CD4-positive, alpha-beta T cell treated with Interleukin-6 at 100 ng/mL for 8 hours (primary cell): ENCODE data around the gene GPX7.

ENCODE experiments used
- DNase-seq: peaks from one replicate; pipeline ENCODE4 v3.0.0-alpha.2; 2020; ENCODE audit warnings: mixed read lengths, low spot score

Gene GPX7

DNA sequence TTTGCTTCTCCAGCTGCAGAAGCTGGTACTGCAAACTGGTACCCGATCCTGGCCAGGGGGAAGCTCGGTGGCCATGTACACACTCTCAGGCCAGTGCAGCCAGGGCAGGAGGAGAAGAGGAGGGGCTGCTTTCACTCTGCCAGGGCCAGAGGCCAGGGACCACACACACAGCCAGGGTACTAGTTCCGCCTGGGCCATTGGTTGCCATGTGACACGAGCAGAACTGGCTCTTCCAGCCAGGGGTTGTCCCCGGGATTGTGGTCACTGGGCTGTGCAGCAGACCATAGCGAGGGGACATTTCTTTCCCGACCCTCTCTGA lies 27.1 kb downstream of the GPX7 start:
- no peak for DNase-seq

DNA sequence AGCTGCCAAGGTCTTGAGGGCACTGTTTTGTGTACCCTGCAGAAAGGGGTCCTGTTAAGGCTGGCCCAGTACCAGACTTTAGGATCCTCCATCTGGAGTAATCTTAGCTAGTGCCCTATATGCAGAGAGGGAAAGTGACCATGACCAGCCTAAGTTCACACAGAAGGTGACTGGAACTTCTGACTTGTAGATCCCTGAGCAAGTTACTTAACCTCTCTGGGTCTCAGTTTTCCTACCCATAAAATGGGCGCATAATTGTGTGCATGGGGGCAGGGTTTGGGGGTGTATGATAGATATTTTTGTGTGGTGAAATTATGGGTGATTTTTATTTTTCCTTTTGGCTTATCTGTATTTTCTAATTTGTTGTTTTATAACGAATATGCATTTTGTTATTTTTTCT lies 27.5 kb downstream of the GPX7 start:
- no peak for DNase-seq

DNA sequence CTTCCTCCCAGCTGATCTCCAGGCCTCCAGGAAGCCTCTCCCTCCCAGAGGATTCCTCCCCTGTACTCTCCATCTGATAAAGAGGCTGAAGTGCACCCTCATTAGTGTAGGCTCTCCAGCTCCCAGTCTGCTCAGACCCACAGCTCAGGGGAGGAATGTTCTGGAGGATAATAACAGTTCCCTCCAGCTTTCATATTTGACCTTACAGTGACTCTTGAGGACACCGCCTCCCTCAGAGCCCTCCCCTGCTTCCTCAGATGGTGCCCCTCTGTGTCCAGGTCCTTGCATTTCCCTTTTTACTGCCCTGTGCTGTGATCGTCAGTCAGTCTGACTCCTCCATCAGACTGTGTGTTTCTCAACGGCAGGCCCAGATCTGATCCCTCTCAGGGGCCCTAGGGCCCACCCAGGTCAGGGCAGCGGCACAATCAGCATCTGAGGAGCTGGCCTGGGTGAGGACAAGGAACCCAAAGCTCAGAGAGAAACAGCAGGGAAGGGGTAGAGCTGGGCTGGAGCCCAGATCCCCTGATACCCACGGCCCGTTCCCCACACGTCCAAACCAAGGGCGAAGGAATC lies 29.7 kb downstream of the GPX7 start:
- DNase-seq: no peak

- DNase-seq: peak; percentile 74
Observed at GRCh38 chr1:52632732-52633290, 30.6 kb downstream of the GPX7 start, which contains the start of gene SHISAL2A. Gene SHISAL2A, plus strand, starts transcription at chr1:52633168. Its CDS starts 326 bp downstream, at chr1:52633494.

DNA sequence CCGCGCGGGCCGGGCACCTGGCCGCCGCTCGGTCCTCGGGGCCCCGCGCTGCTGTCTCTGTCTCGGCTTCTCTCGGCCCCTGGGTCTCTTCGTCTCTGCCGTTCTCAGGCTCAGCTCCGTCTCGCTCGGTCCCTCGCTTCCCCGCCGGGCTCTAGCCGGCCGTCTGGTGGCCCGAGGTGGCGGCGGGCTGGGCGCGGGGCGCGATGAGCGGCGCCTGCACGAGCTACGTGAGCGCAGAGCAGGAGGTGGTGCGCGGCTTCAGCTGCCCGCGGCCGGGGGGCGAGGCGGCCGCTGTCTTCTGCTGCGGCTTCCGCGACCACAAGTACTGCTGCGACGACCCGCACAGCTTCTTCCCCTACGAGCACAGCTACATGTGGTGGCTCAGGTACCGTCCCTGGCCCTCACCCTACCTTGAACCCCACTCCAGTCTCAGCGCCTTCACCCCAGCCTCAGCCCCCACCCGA lies 31.2 kb downstream of the GPX7 start:
- DNase-seq: peak; percentile 24

GRCh38 chr1:52634111-52634510 lies 31.9 kb downstream of the GPX7 start:
- DNase-seq: no peak

- peak; percentile 35 for DNase-seq
Observed at GRCh38 chr1:52635321-52636089, 33.3 kb downstream of the GPX7 start.

DNA sequence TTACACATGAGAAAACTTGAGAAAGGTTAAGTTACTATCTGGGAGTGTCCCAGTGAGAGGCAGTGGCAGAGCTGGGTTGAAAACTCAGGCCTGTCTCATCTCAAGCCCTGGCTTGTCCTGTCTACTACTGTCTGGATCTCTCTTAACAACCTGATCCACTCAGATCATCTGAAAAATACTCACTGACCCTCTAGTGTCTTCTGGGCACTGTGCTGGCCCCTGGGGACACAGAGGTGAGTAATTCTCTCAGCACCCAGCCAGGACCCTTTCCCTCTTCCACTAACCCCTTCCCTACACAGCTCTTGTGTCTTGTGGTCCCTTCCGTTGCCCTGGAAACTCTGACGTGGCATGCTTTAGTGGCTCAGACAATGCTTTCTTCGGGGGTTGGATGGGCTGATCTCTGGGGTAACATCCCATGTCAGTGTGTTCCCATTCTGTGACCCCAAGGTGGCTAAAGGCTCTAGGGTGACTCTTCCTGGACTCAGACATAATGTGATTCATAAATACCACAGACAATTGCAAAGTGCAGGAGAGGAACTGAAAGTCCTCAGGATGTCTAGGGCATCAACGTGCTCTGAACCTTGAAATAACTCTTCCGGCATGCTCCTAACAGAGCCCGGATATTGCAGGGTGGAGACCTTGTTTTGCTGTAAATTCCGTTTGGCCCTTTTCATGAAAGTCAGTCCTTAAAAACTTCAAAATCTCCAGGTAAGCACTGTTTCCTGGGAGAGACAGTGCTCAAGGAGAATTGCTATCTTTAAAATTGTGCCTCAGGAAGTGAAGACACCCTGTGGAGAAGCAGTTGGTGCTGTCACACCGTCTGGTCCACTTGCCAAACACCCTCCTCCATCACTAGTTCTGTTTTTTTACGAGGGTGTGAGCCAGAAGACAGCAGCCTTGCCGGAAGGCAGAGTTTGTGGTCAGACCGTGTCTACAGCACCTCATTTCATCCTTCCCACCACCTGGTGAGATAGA lies 34.8 kb downstream of the GPX7 start:
- peak; percentile 83 for DNase-seq

DNA sequence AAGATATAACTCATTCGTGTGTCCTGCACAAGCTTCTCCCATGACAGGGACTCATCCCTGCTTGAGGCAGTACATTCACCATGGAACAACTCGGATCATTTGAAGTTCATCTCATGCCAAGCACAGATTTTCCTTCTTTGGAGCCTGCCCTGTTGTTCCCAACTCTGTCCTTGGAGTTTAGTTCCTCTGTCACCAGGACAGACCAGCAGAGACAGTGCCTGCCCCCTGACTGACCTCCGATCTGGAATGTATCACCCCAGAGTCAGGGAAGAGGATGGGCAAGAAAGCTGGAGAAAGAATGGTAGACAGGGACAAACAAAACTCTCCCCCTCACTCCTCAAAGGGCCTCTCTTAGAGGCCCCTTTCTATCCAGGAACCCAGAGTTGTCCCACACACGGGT lies 35.8 kb downstream of the GPX7 start:
- DNase-seq: no peak

DNA sequence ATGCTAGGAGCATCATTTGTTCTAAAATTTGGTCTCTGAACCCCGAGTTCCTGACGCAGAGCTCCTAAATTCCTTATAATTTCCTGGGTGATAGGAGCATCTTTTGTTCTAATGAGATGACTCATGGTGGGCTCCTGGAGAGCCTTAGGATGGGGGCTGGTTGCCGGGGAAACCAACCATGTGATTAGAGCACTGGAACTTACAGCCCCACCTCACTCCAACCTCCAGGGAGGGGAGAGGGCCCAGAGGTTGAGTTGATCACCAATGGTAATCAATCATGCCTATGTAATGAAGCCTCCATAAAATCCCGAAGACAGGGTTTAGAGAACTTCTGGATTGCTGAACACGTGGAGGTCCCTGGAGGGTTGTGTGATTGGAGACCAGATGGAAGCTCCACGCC lies 38.5 kb downstream of the GPX7 start:
- no peak for DNase-seq

DNA sequence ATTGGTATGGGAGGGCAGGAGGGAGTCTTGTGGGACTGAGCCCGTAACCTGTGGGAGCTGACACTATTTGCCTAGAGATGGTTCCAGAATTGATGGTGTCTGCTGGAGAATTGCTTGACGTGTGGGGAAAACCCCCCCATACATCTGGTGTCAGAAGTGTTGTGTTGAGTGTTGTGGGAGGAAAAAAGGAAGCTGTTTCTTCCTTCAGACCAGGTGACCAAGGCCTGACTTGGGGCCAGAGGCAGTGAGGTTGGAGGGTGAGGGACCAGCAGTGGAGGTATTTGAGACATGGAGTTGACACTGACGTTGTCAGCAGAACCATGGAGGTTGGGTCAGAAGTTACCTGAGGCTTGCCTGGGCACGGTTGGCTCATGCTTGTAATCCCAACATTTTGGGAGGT lies 39.1 kb downstream of the GPX7 start:
- no peak for DNase-seq

- DNase-seq: no peak
Observed at GRCh38 chr1:52645261-52645660, 43.1 kb downstream of the GPX7 start.

DNA sequence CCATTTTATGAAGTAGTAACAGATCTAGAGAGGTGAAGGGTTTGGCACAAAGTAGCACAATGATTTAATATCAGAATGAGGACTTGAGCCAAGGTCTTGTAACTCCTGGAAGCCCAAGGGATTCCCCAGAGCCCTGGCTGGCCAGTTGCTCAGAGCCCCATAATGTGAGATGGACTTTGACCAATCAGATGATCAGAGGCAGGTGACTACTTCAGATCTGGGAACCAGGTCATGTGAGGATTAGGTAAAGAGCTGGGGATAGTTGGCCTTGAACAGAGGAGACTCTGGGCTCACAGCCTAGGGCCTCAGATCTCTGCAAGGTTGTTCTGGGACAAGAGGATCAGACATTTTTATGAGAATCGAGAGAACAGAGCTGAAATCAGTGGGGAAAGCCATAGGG lies 49.7 kb downstream of the GPX7 start:
- no peak for DNase-seq

DNA sequence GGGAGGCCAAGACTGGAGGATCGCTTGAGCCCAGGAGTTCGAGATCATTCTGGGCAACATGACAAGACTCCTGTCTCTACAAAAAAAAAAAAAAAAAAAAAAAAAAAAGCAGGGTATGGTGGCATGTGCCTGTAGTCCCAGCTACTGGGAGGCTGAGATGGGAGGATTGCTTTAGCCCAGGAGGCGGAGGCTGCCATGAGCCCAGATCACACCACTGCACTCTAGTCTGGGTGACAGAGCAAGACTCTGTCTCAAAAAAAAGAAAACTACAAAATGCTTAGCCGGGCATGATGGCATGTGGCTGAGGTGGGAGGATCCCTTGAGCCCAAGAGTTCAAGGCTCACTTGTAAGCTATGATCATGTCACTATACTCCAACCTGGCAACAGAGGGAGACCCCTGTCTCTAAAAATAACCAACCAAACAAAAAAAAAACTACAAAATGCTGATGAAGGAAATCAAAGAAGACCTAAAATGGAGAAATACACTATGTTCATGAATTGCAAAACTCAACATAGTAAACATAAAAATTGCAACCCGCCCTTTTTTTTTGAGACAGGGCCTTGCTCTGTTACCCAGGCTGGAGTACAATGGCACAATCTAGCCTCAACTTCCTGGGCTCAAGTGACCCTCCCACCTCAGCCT lies 51.2 kb downstream of the GPX7 start:
- no peak for DNase-seq

- DNase-seq: no peak
Observed at GRCh38 chr1:52654063-52654462, 51.9 kb downstream of the GPX7 start.

DNA sequence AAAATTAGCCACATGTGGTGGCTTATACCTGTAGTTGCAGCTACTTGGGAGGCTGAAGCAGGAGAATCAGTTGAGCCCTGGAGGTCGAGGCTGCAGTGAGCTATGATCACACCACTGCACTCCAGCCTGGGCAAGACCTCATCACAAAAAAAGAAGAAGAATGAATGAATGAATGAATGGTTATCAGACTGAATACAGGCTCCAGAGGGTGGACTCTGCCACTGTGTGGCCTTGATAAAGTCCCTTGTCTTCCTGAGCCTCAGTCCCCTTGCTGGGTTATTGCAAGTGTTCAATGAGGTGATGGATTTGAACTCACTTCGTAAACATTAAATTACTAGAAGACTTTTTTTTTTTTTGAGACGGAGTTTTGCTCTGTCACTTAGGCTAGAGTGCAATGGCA lies 55.5 kb downstream of the GPX7 start:
- no peak for DNase-seq
